HG03066 (cell line): ENCODE measurements around the gene TMEM147.
"Not testable (repeated sequence)": the region's sequence is repeated elsewhere in the genome, so short reads cannot be mapped to it uniquely, and the experiment has no call there.

ENCODE experiments used
- ATAC-seq: cut with Tn5 transposase; IDR thresholded peaks from one replicate; pipeline ENCODE4 v1.9.1; 2021; ENCODE audit warnings: low read depth; ENCODE audit not compliant: unreplicated experiment

TMEM147 gene

DNA sequence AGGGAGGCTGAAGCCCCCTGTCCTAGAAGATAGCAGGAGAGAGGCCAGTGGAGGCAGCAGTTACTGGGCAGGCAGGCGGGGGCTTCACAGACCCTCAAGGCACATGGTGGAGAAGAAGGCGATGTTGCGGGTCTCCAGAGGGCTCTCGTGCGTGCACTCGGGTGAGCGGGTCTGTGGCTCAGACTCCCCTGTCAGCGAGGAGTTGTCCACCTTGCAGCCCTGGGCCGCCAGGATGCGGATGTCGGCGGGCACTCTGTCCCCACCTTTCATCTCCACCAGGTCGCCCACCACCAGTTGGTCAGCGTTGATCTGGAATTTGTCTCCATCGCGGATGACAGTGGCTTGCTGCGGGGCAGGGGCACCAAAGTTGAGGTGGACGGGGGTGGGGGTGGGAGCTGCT, 14.8 kb downstream of the TMEM147 start:
- no peak for ATAC-seq

DNA sequence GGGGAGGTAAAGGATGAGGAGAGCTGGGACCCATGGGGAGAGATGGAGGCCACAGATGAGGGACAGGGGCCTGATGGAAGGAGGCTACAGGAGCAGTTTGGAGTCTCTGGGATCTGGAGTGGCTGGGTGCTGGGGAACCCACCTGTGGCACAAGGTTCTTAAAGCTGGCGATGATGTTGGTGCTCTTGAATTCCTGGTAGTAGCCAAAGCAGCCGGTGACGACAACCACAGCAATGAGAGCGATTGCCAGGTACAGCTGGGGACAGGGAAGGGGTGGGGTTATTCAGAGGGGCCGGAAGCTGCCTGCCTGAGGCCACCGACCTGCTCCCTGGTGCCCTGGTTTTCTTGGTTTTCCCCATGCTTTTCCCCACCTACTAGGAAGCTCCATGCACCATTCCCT, 15.3 kb downstream of the TMEM147 start:
- no peak for ATAC-seq

DNA sequence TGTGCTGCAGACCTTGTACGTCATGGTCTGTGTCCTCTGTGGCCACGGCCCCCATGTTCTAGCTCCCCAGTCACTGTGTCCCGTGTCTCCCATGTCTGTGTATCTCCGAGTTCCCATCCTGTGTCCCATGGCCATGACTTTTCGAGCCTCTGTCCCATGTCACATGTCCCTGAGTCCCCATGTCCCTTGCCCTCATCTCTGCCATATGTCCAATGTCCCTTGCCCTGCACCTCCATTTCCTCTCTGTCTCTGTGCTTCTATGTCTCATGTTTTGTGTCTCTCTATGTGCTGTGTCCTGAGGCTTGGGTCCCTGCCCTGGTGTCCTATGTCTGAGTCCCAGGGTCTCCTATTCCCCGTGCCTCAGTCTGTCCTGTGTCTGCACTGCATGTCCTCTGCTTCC, 16.0 kb downstream of the TMEM147 start:
- ATAC-seq = no peak

- ATAC-seq = no peak
These were observed 16.9 kb downstream of the TMEM147 start for GRCh38 chr19:35562336-35562735.

DNA sequence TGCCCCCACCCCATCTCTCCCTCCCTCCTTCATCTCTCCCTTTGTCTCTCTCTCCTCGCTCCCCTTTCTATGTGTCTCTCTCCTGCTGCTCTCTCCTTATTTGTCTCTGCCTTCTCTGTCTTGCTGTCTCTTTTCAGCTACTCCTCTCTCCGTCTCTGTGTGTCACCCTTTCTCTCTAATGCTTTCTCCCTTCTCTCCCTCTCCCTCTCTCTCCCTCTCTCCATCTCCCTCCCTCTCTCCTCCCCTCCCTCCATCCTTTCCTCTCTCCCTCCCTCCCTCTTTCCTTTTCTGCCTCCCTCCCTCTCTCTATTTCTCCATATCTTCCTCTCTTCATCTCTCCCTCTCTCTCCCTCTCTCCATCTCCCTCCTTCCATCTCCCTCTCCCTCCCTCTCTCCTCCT, 17.4 kb downstream of the TMEM147 start:
- no peak for ATAC-seq

- no peak for ATAC-seq
These were observed 17.9 kb downstream of the TMEM147 start, which contains the start of gene ATP4A for GRCh38 chr19:35563207-35563829. Gene ATP4A (minus strand): TSS chr19:35563658. CDS start chr19:35563629, 29 bp downstream.

DNA sequence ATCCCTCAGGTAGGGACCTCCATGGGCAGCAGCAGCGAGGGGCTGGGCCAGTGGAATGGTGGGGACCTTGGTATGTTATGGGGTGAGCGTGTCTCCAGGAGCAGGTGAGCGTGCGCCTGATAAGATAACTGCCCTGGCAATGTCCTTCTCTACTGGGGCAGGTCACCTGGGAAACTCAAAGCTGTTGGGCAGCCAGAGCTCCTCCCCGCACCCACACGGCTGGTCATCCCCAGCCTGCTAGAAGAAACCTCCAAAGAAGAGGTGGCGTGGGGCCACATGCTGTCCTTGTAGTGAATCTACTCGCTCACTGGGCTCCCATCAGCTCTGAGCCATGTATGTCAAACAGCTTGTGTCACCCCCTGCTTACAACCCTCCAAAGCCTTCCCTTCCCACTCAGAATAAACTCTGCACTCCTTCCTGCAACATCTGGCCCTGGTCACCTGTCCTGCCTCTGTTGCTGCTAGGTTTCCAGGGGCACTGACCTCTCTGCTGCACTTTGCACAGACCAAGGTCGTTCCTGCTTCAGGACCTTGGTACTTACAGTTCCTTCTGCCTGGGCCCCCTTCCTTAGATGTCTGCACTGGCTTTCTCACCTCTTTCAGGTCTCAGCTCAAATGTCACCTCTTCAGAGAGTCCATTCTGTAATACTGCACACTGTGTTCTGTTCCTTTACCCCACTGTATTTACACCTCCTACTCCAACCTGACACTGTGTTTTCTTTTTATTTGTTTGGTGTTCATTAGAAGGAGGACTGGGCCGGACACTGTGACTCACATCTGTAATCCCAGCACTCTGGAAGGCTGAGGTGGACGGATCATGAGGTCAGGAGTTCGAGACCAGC, 19.8 kb downstream of the TMEM147 start:
- no peak for ATAC-seq

- ATAC-seq = no peak
These were observed 21.3 kb downstream of the TMEM147 start for GRCh38 chr19:35566738-35567137.

- ATAC-seq = no peak
These were observed 23.9 kb downstream of the TMEM147 start for GRCh38 chr19:35569281-35569781.

DNA sequence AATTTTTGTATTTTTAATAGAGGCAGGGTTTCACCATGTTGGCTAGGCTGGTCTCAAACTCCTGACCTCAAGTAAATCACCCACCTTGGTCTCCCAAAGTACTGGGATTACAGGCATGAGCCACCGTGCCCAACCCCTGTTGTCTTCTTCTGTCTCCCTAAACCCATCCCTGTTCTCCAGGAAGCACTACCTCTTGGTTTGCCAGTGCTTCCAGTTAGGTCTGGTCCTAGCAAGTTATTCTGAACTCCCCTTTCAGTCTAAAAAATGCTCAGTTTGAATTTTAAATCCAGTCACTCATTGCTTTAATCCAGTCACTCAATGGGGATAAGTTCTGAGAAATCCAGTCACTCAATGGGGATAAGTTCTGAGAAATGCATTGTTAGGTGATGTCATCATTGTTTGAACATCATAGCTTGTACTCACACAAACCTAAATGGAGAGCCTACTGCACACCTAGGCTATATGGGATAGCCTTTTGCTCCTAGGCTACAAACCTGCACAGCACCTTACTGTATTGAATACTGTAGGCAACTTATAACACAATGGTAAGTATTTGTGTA, 26.1 kb downstream of the TMEM147 start:
- ATAC-seq = no peak

GRCh38 chr19:35577918-35578317, 32.5 kb downstream of the TMEM147 start:
- ATAC-seq = no peak

DNA sequence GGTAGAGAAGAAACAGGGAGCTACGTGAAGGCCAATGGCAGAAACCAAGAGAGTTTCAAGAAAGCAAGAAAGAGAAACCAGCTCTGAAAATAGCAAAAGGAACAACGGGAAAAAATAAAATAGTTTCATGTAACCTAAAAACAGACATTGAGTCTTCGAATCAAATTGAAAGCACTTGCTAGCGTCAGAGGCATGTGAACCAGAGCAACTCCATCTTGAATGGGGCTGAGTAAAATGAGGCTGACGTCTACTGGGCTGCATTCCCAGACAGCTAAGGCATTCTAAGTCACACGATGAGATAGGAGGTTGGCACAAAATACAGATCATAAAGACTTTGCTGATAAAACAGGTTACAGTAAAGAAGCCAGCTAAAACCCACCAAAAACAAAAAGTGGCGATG, 33.3 kb downstream of the TMEM147 start:
- ATAC-seq = no peak

GRCh38 chr19:35582760-35583159, 37.3 kb downstream of the TMEM147 start:
- ATAC-seq = no peak

DNA sequence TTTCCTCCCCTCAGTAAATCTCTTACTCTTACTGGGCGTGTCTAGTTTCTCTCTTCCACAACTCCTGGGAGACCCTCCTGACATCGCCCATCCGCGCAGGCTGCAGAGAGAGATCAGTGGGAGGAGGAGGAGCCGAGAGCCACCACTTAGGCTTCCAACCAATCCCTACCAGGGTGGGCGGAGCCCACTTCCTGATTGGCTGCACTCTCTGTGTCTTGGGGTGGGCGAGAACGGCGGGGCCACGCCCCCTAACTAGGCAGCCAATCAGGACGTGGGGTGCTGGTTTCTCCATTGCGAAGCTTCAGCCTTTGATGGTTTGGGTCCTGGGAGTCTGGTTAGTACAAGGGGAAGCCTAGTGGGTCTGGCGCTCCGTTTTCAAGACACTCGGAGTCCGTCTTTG, 40.4 kb downstream of the TMEM147 start, which contains the start of gene PMIS2:
PMIS2 (plus strand) TSS at position 326 of the 400 bp plus-strand sequence. CDS start 87 bp downstream, outside the sequence.
- no peak for ATAC-seq

- ATAC-seq = no peak
These were observed 41.9 kb downstream of the TMEM147 start for GRCh38 chr19:35587321-35587720.

- no peak for ATAC-seq
These were observed 45.4 kb downstream of the TMEM147 start for GRCh38 chr19:35590875-35591274.

DNA sequence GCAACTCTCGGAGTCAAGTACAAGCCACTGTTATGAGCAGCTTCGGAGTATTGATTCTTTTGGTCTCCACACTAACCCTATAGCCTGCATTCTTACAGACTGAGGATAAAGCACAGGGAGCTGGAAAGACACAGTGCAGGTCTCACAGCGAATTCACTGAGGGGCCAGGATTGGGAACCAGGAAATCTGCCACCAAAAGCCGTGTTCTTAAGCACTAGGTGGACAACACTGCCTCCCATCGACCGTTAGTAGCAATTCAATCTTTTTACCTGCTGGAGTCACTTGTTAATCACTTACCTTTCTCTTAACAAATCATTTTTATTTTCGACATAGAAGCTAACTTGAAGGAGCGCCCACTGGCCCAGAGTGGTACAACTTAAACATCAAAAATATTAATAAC, 46.8 kb downstream of the TMEM147 start:
- ATAC-seq = no peak

GRCh38 chr19:35595026-35595425, 49.6 kb downstream of the TMEM147 start:
- not testable (repeated sequence) for ATAC-seq

GRCh38 chr19:35595928-35596327, 50.5 kb downstream of the TMEM147 start:
- no peak for ATAC-seq

DNA sequence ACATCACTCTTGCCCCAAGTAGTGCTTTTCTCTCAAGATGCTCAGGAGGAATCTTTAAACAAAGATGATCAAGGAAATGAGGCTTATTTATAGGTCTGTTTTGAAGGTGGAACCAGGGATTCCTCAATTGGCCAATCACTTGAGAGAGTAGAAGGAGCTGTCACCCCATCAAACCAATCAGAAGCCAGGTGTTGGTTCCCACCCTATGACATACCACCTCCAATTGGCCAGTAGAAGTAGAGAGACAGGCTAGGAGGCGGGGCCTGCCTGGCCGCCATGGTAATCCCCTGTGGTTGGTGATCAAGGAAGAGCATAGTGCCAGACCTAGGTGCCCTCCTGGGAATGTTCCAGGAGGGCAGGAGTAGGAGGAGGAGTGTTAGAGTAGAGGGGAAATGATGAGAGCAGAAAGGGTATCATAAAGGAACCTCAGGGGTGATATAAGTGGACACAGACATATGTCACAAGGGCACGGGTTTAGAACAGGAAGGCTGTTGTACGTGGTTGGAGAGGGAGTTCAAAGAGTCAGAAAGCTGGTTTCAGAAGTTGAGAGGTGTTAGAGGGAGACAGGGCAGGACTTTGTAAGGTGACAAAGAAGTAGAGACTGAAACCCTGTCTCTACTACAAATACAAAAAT, 51.1 kb downstream of the TMEM147 start:
- no peak for ATAC-seq
